ENCODE data around the gene MPV17.
"Not testable (repeated sequence)": the region's sequence is repeated elsewhere in the genome, so short reads cannot be mapped to it uniquely, and the experiment has no call there.

The MPV17 gene

DNA sequence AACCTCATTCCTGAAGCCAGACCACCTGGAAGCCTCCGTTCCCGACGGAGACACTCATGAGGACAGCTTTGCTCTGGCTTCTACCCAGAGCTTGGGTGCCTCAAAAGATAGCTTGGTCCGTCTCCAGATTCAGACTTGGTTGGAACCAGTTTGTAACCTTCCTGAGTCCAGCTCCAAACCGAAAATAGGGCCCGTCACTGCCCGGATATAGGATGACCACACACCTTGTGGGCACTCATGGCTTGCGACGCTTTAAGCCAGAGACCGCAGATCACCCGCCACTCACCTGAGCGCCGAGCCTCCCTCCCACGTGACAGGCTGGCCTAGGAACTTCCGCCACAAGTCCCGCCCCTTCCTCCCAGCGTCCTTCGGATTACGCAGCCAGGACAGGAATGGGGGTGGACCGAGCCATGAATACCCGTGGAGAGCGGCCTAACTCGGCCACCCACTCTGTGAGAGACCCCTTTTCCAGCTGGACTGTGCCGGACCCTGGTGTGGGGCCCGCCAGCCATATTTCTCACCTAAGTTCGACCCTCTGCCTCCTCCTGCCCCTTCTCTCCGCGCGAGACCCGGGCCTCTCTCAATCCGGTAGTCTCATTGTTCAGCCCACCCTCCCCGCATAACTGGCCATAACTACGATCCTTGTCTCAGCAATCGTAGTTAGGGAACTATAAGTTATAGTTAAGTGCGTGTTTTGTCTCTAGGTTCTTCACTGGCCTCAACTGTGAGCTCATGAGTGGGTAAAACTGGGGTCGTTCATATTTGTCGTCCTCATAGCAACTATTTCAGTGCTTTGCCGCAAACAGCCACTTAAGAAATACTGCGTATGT is at the start of gene MPV17:
TSS of gene MPV17 (minus strand) at position 332 of the 830 bp plus-strand sequence. CDS start 580 bp downstream, outside the sequence.
- peak; percentile 87 for DNase-seq (ENCODE audit: low read depth)

- peak; percentile 10 for DNase-seq (ENCODE audit: low read depth)
Measured at GRCh38 chr2:27370816-27371620, 48.1 kb upstream of the MPV17 start.

- DNase-seq (ENCODE audit: low read depth): peak; percentile 99
Measured at GRCh38 chr2:27370026-27370815, 47.3 kb upstream of the MPV17 start, which contains the start of the genes EIF2B4 and SNX17. EIF2B4 (minus strand) TSS chr2:27370338; CDS start chr2:27370314, 24 bp downstream. SNX17 (plus strand) TSS chr2:27370616; CDS start chr2:27370744, 128 bp downstream.

- peak; percentile 38 for DNase-seq (ENCODE audit: low read depth)
Measured at GRCh38 chr2:27369471-27370025, 46.7 kb upstream of the MPV17 start.

DNA sequence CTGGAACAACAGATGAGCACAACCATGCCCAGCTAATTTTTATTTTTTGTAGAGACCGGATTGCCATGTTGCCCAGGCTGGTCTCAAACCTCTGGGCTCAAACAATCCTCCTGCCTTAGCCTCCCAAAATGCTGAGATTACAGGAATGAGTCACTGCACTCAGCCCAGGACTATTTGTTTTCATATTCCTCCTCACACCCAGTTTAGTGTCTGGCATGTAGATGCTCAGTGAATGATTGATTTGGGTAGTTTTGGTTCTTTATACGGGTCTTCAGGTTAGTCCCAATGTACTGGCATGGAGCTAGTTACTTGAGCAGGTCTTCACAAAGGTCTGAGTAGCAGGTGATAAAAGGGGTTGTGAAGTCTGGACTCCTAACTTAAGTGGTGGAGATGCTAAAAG is 41.0 kb upstream of the MPV17 start:
- no peak for DNase-seq (ENCODE audit: low read depth)

DNA sequence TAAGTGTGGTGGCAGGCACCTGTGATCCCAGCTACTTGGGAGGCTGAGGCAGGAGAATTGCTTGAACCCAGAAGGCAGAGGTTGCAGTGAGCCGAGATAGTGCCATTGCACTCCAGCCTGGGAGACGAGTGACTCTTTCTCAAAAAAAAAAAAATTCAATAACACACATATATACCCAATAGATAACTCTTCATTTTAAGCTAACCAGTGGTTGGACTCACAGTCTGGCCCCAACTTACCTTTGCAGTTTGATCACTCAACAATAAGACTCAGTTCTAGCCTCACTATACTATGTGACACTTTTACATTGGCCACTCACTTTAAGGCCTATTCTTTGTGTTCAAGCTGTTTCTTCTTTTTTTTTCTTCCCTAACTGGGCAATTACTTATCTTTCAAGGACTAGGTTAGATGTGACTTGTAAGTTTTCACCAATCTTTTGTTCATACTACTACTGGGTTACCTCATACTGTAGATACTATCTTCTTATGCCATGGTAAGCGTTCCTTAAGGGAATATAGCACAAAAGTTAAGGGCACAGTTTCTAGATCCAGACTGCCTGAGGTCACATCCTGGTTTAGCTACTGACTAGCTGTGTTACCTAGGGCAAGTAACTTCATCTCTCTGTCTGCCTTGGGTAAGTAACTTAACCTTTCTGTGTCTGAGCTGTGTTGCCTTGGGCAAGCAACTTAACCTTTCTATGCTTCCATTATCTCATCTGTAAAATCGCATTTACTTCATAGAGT is 40.0 kb upstream of the MPV17 start:
- no peak for DNase-seq (ENCODE audit: low read depth)

DNA sequence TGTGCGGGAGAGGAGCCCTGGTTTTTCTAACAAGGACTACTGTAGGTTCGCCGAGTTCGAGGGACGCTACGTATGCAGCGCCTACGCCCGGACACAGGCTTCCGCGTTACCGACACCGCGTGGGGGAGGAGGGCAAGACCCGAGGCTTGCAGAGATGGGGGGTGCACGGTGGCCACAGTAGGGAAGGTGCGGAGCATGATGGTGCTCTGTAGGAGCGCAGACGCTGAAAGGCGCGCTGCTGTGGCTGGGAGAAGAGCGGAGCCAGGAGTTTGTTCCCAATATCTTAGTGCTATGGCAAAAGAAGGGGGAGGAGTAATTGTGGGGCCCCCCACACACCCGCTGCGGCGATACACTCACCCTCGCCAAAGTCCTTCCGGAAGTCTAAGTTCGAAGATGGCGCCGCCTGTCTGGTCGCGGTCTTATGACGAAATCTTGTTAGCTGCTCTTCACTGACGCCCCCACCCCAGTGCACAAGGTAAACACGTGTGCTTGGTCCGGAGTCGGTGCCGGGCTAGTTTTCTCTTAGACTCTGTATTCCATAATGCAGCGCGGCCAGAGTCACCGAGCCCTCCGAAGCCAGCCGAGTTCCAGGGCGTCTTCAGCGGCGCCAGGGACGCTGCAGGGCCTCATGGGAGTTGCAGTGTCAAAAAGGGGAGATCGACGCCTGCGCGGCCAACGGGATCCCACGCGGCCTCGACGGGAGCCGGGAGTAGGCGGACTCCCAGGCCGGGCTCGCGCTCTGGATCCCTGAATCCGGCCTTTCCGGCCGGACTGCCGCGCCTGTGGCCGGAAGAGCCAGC is 33.7 kb upstream of the MPV17 start, which contains the start of gene GTF3C2:
TSS of gene GTF3C2 (minus strand) at position 383 of the 800 bp plus-strand sequence. CDS start 13,210 bp downstream, outside the sequence.
- peak; percentile 94 for DNase-seq (ENCODE audit: low read depth)

DNA sequence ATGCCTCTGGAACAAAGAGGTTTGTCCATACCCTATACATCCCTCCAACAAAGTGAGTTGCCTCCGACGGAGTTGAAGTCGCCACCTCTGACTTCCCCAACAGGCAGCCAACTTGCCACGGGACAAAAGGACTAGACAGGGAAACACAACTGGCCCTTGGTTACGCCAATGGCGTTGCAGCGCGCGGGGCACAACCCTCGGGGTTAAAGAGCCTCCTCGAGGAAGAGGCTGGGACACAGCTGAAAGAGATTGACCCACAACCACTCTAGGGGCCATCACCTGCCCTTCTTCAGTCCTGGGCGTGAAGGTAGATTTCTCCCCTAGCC is 33.1 kb upstream of the MPV17 start:
- DNase-seq (ENCODE audit: low read depth): peak; percentile 26

- DNase-seq (ENCODE audit: low read depth): no peak
Measured at GRCh38 chr2:27354597-27354927, 31.7 kb upstream of the MPV17 start.

GRCh38 chr2:27353762-27354596 is 31.1 kb upstream of the MPV17 start:
- peak; percentile 37 for DNase-seq (ENCODE audit: low read depth)

GRCh38 chr2:27353386-27353761 is 30.5 kb upstream of the MPV17 start:
- not testable (repeated sequence) for DNase-seq (ENCODE audit: low read depth)

GRCh38 chr2:27351802-27352598 is 29.1 kb upstream of the MPV17 start:
- no peak for DNase-seq (ENCODE audit: low read depth)

DNA sequence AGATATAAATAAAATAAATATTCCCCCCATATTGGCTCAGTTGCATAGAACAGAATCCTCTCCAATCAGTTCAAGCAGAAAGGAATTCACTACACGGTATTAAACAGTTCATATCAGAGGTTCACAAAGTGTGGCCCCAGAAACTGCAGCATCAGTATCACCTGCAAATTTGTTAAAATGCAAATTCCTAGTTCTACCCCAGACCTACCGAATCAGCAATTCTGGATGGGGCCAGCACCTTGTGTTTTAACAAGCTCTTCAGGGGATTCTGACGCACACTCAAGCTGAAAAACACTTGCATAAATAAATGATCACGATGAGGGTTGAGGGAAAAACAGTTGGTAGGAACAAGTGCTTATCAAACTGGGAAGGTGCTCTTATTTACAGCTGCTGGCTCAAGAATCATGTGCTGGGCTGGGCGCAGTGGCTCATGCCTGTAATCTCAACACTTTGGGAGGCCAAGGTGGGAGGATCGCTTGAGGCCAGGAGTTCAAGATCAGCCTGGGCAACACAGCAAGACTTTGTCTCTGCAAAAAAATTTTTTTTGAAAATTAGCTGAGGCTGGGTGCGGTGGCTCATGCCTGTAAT is 27.3 kb upstream of the MPV17 start:
- DNase-seq (ENCODE audit: low read depth): no peak

GRCh38 chr2:27347641-27348040 is 24.7 kb upstream of the MPV17 start:
- DNase-seq (ENCODE audit: low read depth): peak; percentile 13

GRCh38 chr2:27336173-27336572 is 13.3 kb upstream of the MPV17 start:
- no peak for DNase-seq (ENCODE audit: low read depth)

DNA sequence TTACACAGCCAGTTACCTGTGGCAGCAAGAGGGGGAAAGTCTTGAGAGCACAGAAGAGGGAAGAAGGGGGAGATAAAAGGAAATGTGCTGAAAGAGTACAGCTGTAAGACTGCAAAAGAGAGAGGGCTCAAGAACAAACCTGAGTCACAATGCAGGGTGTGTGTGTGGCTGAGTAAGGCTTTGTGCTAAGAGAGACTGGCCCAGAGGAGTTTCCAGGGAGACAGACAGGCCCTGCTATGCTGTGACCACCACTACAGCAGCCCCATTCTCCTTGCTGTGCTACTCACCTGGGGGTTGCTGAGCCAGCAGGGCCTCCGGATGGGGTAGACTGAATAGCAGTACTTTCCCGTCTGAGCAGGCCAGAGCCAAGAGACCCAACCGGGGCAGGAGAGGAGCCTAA is 12.4 kb upstream of the MPV17 start:
- no peak for DNase-seq (ENCODE audit: low read depth)

DNA sequence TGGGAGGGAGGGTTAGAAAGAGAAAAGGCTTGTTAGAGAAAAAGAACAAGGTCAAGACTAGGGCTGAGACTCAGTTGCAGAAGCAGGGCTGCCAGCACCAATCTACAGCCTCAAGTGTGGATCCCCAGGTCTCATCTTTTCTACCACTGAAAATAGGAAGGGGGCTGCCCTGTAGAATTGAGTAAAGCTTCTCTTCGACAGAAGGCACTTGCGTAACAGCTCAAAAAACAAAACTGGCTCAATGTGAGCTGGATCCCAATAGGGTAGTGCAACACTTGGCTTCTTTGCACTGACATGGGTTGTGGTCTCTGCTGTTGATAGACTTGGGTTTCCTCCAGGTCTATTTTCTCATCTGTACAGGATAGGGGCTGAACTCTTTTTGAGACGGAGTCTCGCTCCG is 1.8 kb upstream of the MPV17 start:
- DNase-seq (ENCODE audit: low read depth): no peak

DNA sequence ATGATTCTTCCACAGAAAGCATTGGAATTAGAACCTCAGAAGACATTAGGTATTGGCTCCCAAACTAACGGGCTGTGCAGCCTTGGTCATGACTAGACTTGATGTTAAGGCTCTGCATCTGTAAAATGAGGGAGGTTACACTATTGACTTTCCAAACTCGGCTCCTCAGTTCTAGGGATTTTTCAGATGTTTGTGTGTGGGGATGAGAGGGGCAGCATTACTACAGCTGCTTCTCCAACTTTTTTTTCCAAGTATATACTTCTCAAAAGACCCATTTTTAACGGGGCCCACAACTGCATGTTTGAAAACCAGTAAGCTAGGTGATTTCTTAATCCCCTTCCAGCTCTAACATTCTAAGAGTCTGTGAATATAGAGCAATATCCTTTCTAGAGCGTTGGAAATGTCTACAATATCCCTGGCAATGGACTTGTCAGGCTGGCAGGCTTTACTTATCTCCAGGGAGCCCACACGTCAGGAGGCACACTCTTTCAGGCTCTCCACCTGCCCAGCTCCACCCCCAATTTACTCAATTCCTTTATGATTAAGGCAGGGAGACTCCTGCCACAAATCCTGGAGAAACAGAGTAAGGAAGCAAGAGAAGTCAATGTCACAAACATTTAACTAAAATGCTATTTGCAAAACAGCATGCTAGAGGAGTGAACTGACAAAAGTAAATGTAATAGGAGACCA is 844 bp upstream of the MPV17 start:
- no peak for DNase-seq (ENCODE audit: low read depth)
